ENCODE results near the gene F5. TPM values are rescaled to one million over a fixed set of nuclear protein-coding genes. Genes with fewer than 3 reads are reported as not detected.
A peak's percentile ranks its signal among the peaks of the same experiment; 100 is the strongest.

Gene F5
- total RNA-seq, 2 experiments from 2014 or later = 20.7 to 23.3 TPM

- peak overlapping the region; percentile 14 for H3K27ac Mint-ChIP-seq
- intact Hi-C loops (cut with micrococcal nuclease) = loop anchor here (5.0 to 10.0 kb wide), 4 partner anchors 100 to 225 kb away; partner anchors contain the start of genes BLZF1, F5, NME7 and SELL
- CTCF ChIA-PET = no interaction called here
- no peak for TF ChIP-seq CTCF (IDR thresholded peaks at IDR 0.05)
- no peak overlapping the region for H3K4me3 Mint-ChIP-seq
- peaks cover 55% of the 10 kb centered on the region for H3K4me1 Mint-ChIP-seq (ENCODE audit: low read depth)
- DNase-seq = no peak
- H3K9me3 Mint-ChIP-seq = no peaks in the 10 kb centered on the region
- POLR2A ChIA-PET = interaction anchor here (0.6 kb wide), 1 partner anchor 161 kb away, joined by 3 read pairs; no protein-coding TSS in a partner anchor
- peaks cover 5% of the 10 kb centered on the region for H3K36me3 Mint-ChIP-seq (ENCODE audit: low read depth)
- no peaks in the 10 kb centered on the region for H3K27me3 Mint-ChIP-seq
- ATAC-seq = no peak
Measured at GRCh38 chr1:169487561-169487960, 98.7 kb downstream of the F5 start.

GRCh38 chr1:169487133-169487532 lies 99.1 kb downstream of the F5 start:
- POLR2A ChIA-PET = interaction anchor here (1.0 kb wide), 1 partner anchor 221 kb away, joined by 4 read pairs; no protein-coding TSS in a partner anchor

DNA sequence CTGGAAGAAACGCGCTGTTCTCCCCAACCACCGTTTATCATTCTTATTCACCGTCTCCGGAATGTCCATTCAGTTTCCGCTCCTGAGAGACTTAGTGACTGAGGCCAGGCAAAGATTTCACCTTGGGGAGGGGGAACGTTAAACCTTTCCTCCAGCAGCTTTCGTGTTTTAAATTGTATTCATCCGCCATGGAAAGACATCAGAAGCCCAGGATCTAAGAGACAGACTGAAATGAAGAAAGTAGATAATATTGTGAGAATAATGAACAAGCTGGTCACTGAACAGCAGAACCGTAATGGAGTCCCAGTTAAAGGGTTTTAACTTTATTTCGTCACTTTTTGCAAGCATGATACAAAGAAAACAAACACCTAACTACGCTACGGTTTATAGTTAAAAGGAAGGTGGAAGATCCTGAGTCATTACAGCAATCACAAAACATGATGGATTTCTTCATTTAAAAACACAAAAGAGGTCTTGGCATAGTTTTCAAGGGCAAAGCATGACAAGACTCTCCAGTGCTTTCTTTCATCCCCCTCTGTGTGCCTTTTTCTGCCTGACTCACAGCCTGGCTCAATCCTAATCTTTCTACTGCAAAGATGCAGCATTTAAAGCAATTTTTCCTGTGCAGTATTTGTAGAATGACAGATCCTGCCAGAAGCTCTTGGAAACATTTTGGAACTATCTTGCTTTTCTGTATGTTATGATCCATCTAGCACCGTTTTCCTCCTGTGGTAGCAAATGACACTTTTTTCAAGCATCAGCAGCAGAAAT lies 99.8 kb downstream of the F5 start:
- no peak for TF ChIP-seq CTCF (IDR thresholded peaks at IDR 0.05)
- no peak for DNase-seq
- POLR2A ChIA-PET = interaction anchor here (0.5 to 1.3 kb wide), 4 partner anchors 10 to 221 kb away, joined by 3 to 4 read pairs (median 3); no protein-coding TSS in a partner anchor
- Mint-ChIP-seq H3K27ac (peak overlapping the region; percentile 92), H3K4me3 (peak overlapping the region; percentile 87), H3K27me3 (no peaks in the 10 kb centered on the region), H3K9me3 (no peaks in the 10 kb centered on the region), H3K4me1 (ENCODE audit: low read depth) (peaks cover 47% of the 10 kb centered on the region), H3K36me3 (ENCODE audit: low read depth) (peaks cover 5% of the 10 kb centered on the region)
- ATAC-seq = no peak
- CTCF ChIA-PET = interaction anchor here (0.8 to 1.3 kb wide), 2 partner anchors 21 to 59 kb away, joined by 3 to 6 read pairs; no protein-coding TSS in a partner anchor
- intact Hi-C loops (cut with micrococcal nuclease) = loop anchor here (5.0 to 10.0 kb wide), 4 partner anchors 101 to 226 kb away; partner anchors contain the start of genes BLZF1, F5, NME7 and SELL

More at GRCh38 chr1:169487133-169487532, 99.1 kb downstream of the F5 start:
- peaks cover 5% of the 10 kb centered on the region for H3K36me3 Mint-ChIP-seq (ENCODE audit: low read depth)
- intact Hi-C loops (cut with micrococcal nuclease) = loop anchor here (5.0 to 10.0 kb wide), 4 partner anchors 100 to 225 kb away; partner anchors contain the start of genes BLZF1, F5, NME7 and SELL
- H3K4me1 Mint-ChIP-seq (ENCODE audit: low read depth) = peaks cover 52% of the 10 kb centered on the region
- H3K9me3 Mint-ChIP-seq = no peaks in the 10 kb centered on the region
- no peaks in the 10 kb centered on the region for H3K27me3 Mint-ChIP-seq
- ATAC-seq (no peak), DNase-seq (no peak)
- TF ChIP-seq CTCF (IDR thresholded peaks at IDR 0.05) = no peak
- CTCF ChIA-PET = interaction anchor here (1.3 kb wide), 1 partner anchor 59 kb away, joined by 6 read pairs; no protein-coding TSS in a partner anchor
- peak overlapping the region; percentile 87 for H3K4me3 Mint-ChIP-seq
- peak overlapping the region; percentile 14 for H3K27ac Mint-ChIP-seq

DNA sequence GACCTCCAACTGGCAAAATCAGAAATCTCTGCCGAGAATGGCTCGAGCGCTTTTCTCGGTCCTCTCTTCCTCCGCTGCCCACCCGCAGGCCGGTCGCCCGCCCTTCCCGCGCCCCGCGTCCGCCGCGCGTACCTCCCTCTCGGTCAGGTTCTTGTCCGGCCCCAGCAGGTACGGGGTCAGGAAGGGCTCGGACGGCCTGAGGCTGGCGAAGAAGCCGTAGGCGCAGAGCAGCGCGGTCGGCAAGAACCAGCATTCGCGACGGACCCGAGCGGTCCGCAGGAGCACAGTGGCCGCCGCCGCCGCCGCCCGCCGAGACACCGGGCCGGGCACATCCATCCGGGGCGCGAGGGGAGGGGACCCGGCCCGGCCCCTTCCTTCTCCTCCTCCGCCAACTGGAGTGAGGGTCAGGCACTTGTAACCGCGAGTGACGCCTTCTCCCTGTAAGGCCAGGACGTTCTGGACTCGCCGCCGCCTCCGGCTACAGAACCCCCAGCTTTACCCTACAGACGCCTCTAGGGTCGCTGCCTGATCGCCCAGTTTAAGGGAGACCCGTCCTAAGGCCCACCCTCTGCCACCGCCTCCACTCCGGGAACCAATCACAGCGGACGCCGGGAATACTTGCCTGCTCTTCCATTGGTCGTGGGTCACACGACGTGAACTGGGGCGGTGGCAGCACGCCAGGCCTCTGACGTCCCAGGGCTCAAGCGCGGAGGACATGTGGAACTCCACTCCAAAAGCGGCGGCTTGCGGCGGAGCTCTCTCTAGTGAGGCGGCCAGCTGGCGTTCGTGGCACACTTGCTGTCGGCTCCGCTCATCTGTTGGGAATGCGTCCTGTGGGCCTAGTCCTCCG lies 100.6 kb downstream of the F5 start, which contains the start of gene SLC19A2:
TSS of gene SLC19A2 (minus strand) at position 514 of the 850 bp plus-strand sequence. CDS start at position 336, 178 bp downstream.
- TF ChIP-seq CTCF (IDR thresholded peaks at IDR 0.05) = peak; percentile 11
- DNase-seq (peak; percentile 96), ATAC-seq (peak; percentile 99)
- ChIA-PET CTCF (interaction anchor here (0.8 to 1.3 kb wide), 2 partner anchors 22 to 60 kb away, joined by 3 to 6 read pairs; no protein-coding TSS in a partner anchor), POLR2A (interaction anchor here (1.0 to 1.3 kb wide), 3 partner anchors 10 to 222 kb away, joined by 3 to 4 read pairs (median 3); no protein-coding TSS in a partner anchor)
- H3K9me3 Mint-ChIP-seq = no peaks in the 10 kb centered on the region
- H3K27ac Mint-ChIP-seq = peak within 1 kb of the TSS; percentile 92
- peaks cover 5% of the 10 kb centered on the region for H3K36me3 Mint-ChIP-seq (ENCODE audit: low read depth)
- no peaks in the 10 kb centered on the region for H3K27me3 Mint-ChIP-seq
- intact Hi-C loops (cut with micrococcal nuclease) = loop anchor here (5.0 to 10.0 kb wide), 4 partner anchors 102 to 227 kb away; partner anchors contain the start of genes BLZF1, F5, NME7 and SELL
- H3K4me3 Mint-ChIP-seq = peak within 1 kb of the TSS; percentile 87
- H3K4me1 Mint-ChIP-seq (ENCODE audit: low read depth) = peaks cover 53% of the 10 kb centered on the region

Data from activated CD8-positive, alpha-beta T cell treated with anti-CD3 and anti-CD28 coated beads for 36 hours (primary cell).